GM12801 (cell line): Measurements from ENCODE around the gene RWDD1.

Experiments used
- CTCF ChIP-seq: IDR thresholded peaks from one replicate; pipeline ENCODE4 v1.5.1; 2011; ENCODE audit warnings: control low read depth; ENCODE audit not compliant: insufficient read length; ENCODE audit errors: extremely low read depth

Gene RWDD1

DNA sequence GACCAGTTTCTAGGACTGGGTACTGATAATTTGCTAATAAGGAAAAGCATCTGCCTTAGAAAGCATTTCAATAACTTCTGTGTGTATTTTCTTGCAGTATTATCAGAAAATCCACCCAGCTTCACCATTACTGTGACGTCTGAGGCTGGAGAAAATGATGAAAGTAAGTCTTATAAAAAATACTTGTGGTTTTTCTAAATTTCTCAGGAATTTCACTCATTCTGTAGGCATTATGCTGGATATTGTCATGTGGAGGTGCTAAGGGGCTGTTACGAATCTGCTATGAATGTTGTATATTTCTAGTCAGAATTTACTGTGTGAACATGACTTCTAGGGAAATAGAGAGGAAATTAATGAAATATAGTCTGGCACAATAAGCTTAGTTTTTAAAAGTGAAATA, 8.9 kb downstream of the RWDD1 start:
- no peak for TF ChIP-seq CTCF

DNA sequence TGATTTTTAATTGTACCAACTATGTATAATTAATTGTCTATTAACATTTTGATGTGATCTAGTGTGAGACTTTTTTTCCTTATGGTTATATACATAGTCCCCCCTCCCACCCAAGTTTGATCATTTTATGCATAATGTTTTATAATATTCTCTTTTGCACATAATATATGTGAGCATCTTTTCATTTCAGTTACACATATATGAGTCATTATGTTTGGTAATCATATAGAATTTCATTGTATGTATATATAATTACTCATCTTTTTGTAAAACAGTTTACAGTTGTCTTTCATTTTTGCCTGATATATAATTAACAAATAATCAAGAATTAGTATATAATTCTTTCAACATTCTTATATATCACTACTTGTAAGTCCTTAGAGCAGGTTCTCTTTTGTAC, 15.0 kb downstream of the RWDD1 start:
- TF ChIP-seq CTCF, result no peak

GRCh38 chr6:116586738-116587137, 15.4 kb downstream of the RWDD1 start:
- no peak for TF ChIP-seq CTCF

DNA sequence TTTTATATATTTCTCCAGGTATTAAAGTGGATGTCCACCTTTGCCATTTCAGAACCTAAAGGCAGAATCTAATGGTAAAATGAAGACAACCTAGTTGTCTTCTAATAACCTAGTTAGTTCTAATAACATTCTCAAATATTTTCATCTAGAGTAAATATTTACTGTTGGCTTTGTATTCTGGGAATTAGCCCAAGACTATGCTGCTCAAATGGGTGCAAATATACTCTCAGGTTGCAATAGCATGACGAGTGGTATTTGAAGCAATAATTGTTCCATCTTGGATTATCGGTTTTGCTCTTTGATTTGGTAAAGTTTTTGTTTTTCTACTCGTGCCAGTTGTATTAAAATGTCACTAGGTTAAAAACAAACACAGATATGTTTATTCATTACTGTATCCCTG, 23.9 kb downstream of the RWDD1 start:
- no peak for TF ChIP-seq CTCF

- TF ChIP-seq CTCF, result no peak
These were observed 25.5 kb downstream of the RWDD1 start for GRCh38 chr6:116596815-116597214.

DNA sequence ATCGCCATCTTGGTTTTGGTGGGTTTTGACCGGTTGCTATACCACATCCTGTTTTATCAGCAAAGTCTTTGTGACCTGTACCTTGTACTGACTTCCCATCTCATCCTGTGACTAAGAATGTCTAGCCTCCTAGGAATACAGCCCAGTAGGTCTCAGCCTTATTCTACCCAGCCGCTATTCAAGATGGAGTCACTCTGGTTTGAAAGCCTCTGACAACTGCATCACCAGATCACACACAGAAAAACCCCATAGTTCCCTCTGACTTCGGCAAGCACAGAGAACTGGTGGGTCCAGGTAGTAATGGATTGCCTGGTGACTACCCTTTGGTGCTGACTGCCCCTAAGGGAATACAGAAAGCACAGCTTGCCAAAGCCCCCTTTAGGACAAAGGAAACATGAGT, 34.6 kb downstream of the RWDD1 start:
- TF ChIP-seq CTCF, result no peak

- no peak for TF ChIP-seq CTCF
These were observed 39.8 kb downstream of the RWDD1 start for GRCh38 chr6:116611056-116611455.
